Upper lobe of left lung (tissue), 4 donors: Measurements from ENCODE around the gene GSAP.

Source experiments
- EP300 ChIP-seq, 4 donors: sonication (generic); formaldehyde crosslinking; IDR thresholded peaks; one replicate each; pipeline ENCODE4 v1.5.1; 2017; ENCODE audit warnings: antibody characterized with exemption in 4 of 4, control low read depth in 2 of 4
- POLR2A ChIP-seq, 4 donors: fragments of 450-650 bp; IDR thresholded peaks; one replicate each; pipeline ENCODE4 v1.5.1; 2016 to 2017; ENCODE audit warnings: antibody characterized with exemption in 4 of 4, mild to moderate bottlenecking in 2 of 4
- POLR2AphosphoS5 ChIP-seq, 2 donors: sonication (generic); formaldehyde crosslinking; IDR thresholded peaks; one replicate each; pipeline ENCODE4 v1.5.1; 2017; ENCODE audit warnings: antibody characterized with exemption in 2 of 2
- TF ChIP-seq, protein P1 (sequence below), 6 experiments: fragments of 450-650 bp in 4 of 6; fragments of 200-600 bp in 2 of 6; sonication (generic) in 2 of 6; IDR thresholded peaks; one replicate each; pipeline ENCODE4 v1.5.1; 2016 to 2019; ENCODE audit warnings: antibody characterized with exemption in 6 of 6

DNA sequence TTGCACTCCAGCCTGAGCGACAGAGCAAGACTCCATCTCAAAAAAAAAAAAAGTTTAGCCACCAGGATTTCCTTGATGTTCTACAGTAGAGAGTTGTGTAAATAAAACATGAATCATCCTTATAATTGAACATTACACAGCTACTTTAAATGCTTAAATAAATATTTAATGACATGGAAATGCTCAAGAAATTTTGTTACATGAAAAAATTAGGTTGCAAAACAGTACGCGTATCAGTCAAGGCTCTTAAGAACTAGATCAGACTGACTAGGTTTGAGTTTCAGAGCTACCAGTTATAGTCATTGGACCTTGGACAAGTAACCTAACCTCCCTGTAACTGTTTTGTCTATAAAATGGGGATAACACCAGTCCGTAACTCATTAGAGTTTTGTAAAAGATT lies 38.7 kb upstream of the GSAP start:
- TF ChIP-seq, protein P1, sequence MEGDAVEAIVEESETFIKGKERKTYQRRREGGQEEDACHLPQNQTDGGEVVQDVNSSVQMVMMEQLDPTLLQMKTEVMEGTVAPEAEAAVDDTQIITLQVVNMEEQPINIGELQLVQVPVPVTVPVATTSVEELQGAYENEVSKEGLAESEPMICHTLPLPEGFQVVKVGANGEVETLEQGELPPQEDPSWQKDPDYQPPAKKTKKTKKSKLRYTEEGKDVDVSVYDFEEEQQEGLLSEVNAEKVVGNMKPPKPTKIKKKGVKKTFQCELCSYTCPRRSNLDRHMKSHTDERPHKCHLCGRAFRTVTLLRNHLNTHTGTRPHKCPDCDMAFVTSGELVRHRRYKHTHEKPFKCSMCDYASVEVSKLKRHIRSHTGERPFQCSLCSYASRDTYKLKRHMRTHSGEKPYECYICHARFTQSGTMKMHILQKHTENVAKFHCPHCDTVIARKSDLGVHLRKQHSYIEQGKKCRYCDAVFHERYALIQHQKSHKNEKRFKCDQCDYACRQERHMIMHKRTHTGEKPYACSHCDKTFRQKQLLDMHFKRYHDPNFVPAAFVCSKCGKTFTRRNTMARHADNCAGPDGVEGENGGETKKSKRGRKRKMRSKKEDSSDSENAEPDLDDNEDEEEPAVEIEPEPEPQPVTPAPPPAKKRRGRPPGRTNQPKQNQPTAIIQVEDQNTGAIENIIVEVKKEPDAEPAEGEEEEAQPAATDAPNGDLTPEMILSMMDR (IDR thresholded peaks at IDR 0.05) = no peak
- TF ChIP-seq POLR2A (IDR thresholded peaks at IDR 0.05) (no peak), EP300 (IDR thresholded peaks at IDR 0.05) (peak in 1 of 4 donors; percentile 6), POLR2AphosphoS5 (IDR thresholded peaks at IDR 0.05) (no peak)
